Neuronal stem cell (in vitro differentiated cells): ENCODE measurements around the gene STARD13.

Experiments
- DNase-seq: peaks from one replicate; pipeline ENCODE4 v3.0.0-alpha.2; 2013; ENCODE audit warnings: low spot score
- H2AFZ ChIP-seq: one replicate; pipeline ENCODE4 v1.6.1; 2013; ENCODE audit warnings: mild to moderate bottlenecking, low read length, inconsistent platforms
- H2AK5ac ChIP-seq: 2 replicates; pipeline ENCODE4 v1.6.1; 2013; ENCODE audit warnings: low read depth, mild to moderate bottlenecking, inconsistent platforms, low read length, moderate library complexity, mixed read lengths
- H2BK120ac ChIP-seq: 2 replicates; pipeline ENCODE4 v1.6.1; 2013; ENCODE audit warnings: low read depth, mild to moderate bottlenecking, inconsistent platforms, low read length, moderate library complexity, mixed read lengths
- H2BK12ac ChIP-seq: one replicate; pipeline ENCODE4 v1.6.1; 2013; ENCODE audit warnings: low read length, inconsistent platforms
- H2BK15ac ChIP-seq: 2 replicates; pipeline ENCODE4 v1.6.1; 2013; ENCODE audit warnings: mild to moderate bottlenecking, low read length, inconsistent platforms, mixed read lengths
- H2BK5ac ChIP-seq: one replicate; pipeline ENCODE4 v1.6.1; 2013; ENCODE audit warnings: inconsistent platforms, mild to moderate bottlenecking, low read length, moderate library complexity
- H3K14ac ChIP-seq: one replicate; pipeline ENCODE4 v1.6.1; 2013; ENCODE audit warnings: low read length, inconsistent platforms
- H3K18ac ChIP-seq: 2 replicates; pipeline ENCODE4 v1.6.1; 2013; ENCODE audit warnings: low read length, inconsistent platforms
- H3K23ac ChIP-seq: 2 replicates; pipeline ENCODE4 v1.6.1; 2013; ENCODE audit warnings: low read depth, mild to moderate bottlenecking, mixed read lengths, low read length, inconsistent platforms; ENCODE audit not compliant: poor library complexity
- H3K27ac ChIP-seq: replicated peaks from 3 replicates; pipeline ENCODE4 v1.5.1; 2013; ENCODE audit warnings: low read length, inconsistent platforms
- H3K27me3 ChIP-seq, 3 experiments: 2 replicates each; pipeline ENCODE4 v1.6.1; 2013; ENCODE audit warnings: low read length in 3 of 3, mild to moderate bottlenecking in 2 of 3, inconsistent platforms in 1 of 3, low read depth in 1 of 3, mixed read lengths in 1 of 3, moderate library complexity in 1 of 3; ENCODE audit not compliant: control insufficient read depth in 3 of 3, insufficient read depth in 3 of 3
- H3K36me3 ChIP-seq, 2 donors: replicated peaks in 1 of 2; 2 replicates each; pipeline ENCODE4 v1.6.1; 2013; ENCODE audit warnings: low read length in 2 of 2; ENCODE audit not compliant: control insufficient read depth in 2 of 2, insufficient read depth in 2 of 2
- H3K4ac ChIP-seq: 2 replicates; pipeline ENCODE4 v1.6.1; 2013; ENCODE audit warnings: inconsistent platforms, mild to moderate bottlenecking, low read length, moderate library complexity
- H3K4me1 ChIP-seq, 2 donors: 1 replicate in 1 of 2; 2 replicates in 1 of 2; pipeline ENCODE4 v1.6.1; 2013; ENCODE audit warnings: low read length in 2 of 2, low read depth in 1 of 2; ENCODE audit not compliant: control insufficient read depth in 2 of 2, insufficient read depth in 1 of 2
- H3K4me2 ChIP-seq: one replicate; pipeline ENCODE4 v1.6.1; 2013; ENCODE audit warnings: mild to moderate bottlenecking, low read length, inconsistent platforms; ENCODE audit not compliant: insufficient read depth, poor library complexity, severe bottlenecking
- H3K4me3 ChIP-seq, 2 donors: 2 replicates each; pipeline ENCODE4 v1.5.1; 2013; ENCODE audit warnings: low read length in 2 of 2, mild to moderate bottlenecking in 2 of 2, inconsistent platforms in 1 of 2, moderate library complexity in 1 of 2
- H3K79me1 ChIP-seq: one replicate; pipeline ENCODE4 v1.6.1; 2013; ENCODE audit warnings: low read depth, mild to moderate bottlenecking, inconsistent platforms, low read length, moderate library complexity
- H3K9ac ChIP-seq: one replicate; pipeline ENCODE4 v1.6.1; 2013; ENCODE audit warnings: mild to moderate bottlenecking, low read depth, low read length, inconsistent platforms; ENCODE audit not compliant: poor library complexity
- H3K9me3 ChIP-seq, 2 donors: replicated peaks in 1 of 2; 2 replicates each; pipeline versions ENCODE3 to v1.6.1; 2013; ENCODE audit warnings: low read length in 2 of 2, mild to moderate bottlenecking in 2 of 2, inconsistent platforms in 1 of 2, low read depth in 1 of 2, mixed read lengths in 1 of 2, moderate library complexity in 1 of 2; ENCODE audit not compliant: control insufficient read depth in 2 of 2, insufficient read depth in 1 of 2
- H4K8ac ChIP-seq: one replicate; pipeline ENCODE4 v1.6.1; 2013; ENCODE audit warnings: low read depth, mild to moderate bottlenecking, inconsistent platforms, low read length, moderate library complexity
- H4K91ac ChIP-seq: one replicate; pipeline ENCODE4 v1.6.1; 2013; ENCODE audit warnings: low read length, low read depth, mild to moderate bottlenecking, inconsistent platforms; ENCODE audit not compliant: poor library complexity
- WGBS, 2 donors: extraction: QIAGEN DNeasy Blood & Tissue Kit; methylation state at CpG; one replicate each; pipeline ENCODE4 v1.1.7; 2013; ENCODE audit warnings: missing lambda C conversion rate in 2 of 2, mixed read lengths in 1 of 2; ENCODE audit not compliant: insufficient read length in 2 of 2, insufficient replicate concordance in 1 of 2; ENCODE audit errors: extremely low coverage in 2 of 2; 5-methylcytosine and 5-hydroxymethylcytosine counted together

STARD13 gene

GRCh38 chr13:33080972-33081590 lies 204.5 kb downstream of the STARD13 start:
- Histone ChIP-seq H3K23ac (no peak overlapping the region), H3K27me3 (no peaks in the 10 kb centered on the region), H4K8ac (no peak overlapping the region), H3K9ac (no peak overlapping the region), H4K91ac (no peak overlapping the region), H3K4me1 (peaks cover 0 to 9% of the 10 kb centered on the region in 2 donors), H3K4ac (no peak overlapping the region), H3K18ac (no peak overlapping the region), H3K79me1 (no peaks in the 10 kb centered on the region), H2BK15ac (no peak overlapping the region), H3K14ac (no peak overlapping the region), H3K9me3 (no peaks in the 10 kb centered on the region), H3K27ac (no peak overlapping the region), H3K4me2 (no peak overlapping the region), H3K36me3 (no peaks in the 10 kb centered on the region), H2AK5ac (no peak overlapping the region), H2AFZ (no peak overlapping the region), H2BK120ac (no peak overlapping the region), H2BK12ac (no peak overlapping the region), H2BK5ac (no peak overlapping the region), H3K4me3 (no peak overlapping the region)
- WGBS, 2 donors = no CpG with 5 or more reads among the region's 5 CpGs
- no peak for DNase-seq

DNA sequence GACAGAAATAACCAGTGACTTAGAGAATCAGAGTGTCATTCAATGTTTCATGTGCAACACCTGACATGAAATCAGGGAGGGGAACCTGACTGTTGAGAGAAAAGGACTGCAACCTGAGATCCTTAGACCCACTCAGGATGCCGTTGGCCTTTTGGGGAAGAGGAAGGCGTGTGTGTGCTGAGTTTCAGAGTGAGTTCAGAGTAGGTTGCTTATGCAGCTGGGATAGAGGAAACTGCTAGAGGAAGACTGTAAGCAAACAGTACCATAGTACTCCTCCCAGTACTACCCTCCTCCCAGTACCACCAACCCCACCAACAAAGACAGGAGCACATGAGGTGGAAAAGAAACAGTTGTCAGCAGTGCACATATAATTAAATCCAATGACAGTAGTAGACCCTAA lies 205.6 kb downstream of the STARD13 start:
- Histone ChIP-seq H3K9me3 (no peaks in the 10 kb centered on the region), H2BK15ac (no peak overlapping the region), H3K27me3 (no peaks in the 10 kb centered on the region), H3K9ac (no peak overlapping the region), H4K91ac (no peak overlapping the region), H3K23ac (no peak overlapping the region), H2BK120ac (no peak overlapping the region), H3K18ac (no peak overlapping the region), H3K14ac (no peak overlapping the region), H3K36me3 (no peaks in the 10 kb centered on the region), H2BK5ac (no peak overlapping the region), H3K79me1 (no peaks in the 10 kb centered on the region), H4K8ac (no peak overlapping the region), H2BK12ac (no peak overlapping the region), H3K4ac (no peak overlapping the region), H3K4me3 (no peak overlapping the region), H3K27ac (no peak overlapping the region), H3K4me1 (peaks cover 0 to 9% of the 10 kb centered on the region in 2 donors), H2AFZ (no peak overlapping the region), H3K4me2 (no peak overlapping the region), H2AK5ac (no peak overlapping the region)
- DNase-seq = no peak
- no CpG with 5 or more reads among the region's 2 CpGs for WGBS, 2 donors

- Histone ChIP-seq H3K18ac (no peak overlapping the region), H3K4me3 (no peak overlapping the region), H3K23ac (no peak overlapping the region), H2AK5ac (no peak overlapping the region), H2BK5ac (no peak overlapping the region), H2AFZ (no peak overlapping the region), H3K4ac (no peak overlapping the region), H4K8ac (no peak overlapping the region), H3K27me3 (no peaks in the 10 kb centered on the region), H4K91ac (no peak overlapping the region), H3K4me1 (peaks cover 0 to 11% of the 10 kb centered on the region in 2 donors), H3K4me2 (no peak overlapping the region), H2BK120ac (no peak overlapping the region), H2BK15ac (no peak overlapping the region), H3K79me1 (no peaks in the 10 kb centered on the region), H2BK12ac (no peak overlapping the region), H3K14ac (no peak overlapping the region), H3K36me3 (no peaks in the 10 kb centered on the region), H3K9me3 (no peaks in the 10 kb centered on the region), H3K27ac (no peak overlapping the region), H3K9ac (no peak overlapping the region)
- no CpG with 5 or more reads among the region's 3 CpGs for WGBS, 2 donors
- DNase-seq = no peak
Observed at GRCh38 chr13:33078263-33078662, 207.3 kb downstream of the STARD13 start.

DNA sequence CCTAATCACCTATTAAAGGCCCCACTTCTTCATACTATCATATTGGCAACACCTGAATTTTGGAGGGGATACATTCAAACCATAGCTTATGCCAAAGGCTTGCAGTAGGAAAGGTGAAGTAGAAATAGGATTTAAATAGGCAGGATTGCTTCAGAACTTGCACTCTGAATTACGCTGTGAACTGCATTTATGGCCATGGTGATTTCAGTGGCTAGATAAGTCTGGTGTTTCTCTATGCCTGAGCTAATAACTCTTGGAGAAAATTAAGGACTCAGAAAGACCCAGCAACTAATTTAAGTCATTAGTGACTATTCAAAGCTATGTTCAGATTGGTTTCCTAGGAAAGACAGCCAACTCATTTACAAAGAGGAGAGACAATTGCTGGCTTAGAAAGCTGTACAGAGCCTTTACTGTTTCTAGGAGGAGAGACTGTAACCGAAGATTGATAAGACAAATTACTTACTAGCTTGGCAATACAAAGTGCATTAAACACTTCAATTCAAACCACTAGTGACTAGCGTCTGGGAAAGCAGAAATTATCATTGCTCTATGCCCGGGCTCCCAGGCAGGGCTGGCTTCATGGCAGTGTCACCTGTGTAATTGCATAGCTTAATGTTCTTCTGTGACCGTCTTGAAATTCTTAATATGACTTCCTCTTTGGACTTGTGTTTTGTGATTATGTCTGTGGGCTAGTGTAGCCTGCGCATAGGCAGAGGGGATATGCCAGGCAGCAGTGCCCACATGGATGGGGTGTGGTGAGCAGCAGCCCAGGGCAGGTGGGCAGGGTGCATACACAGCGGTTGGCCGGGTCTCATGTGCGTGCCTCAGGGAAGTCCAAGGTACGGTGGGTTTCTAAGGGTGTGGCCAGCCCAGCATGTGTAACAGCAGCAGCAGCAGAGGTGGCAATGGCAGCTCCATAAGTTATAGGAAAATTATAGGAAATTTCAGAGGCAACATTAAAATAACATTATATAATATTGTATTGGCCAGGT lies 209.3 kb downstream of the STARD13 start:
- H3K4ac ChIP-seq = no peak overlapping the region
- H3K9ac ChIP-seq = no peak overlapping the region
- H3K14ac ChIP-seq = no peak overlapping the region
- no peaks in the 10 kb centered on the region for H3K27me3 ChIP-seq
- no peak overlapping the region for H4K91ac ChIP-seq
- H3K18ac ChIP-seq = peak overlapping the region; percentile 61
- no peak overlapping the region for H4K8ac ChIP-seq
- WGBS, 2 donors = no CpG with 5 or more reads among the region's 10 CpGs
- no peak overlapping the region for H2BK120ac ChIP-seq
- no peaks in the 10 kb centered on the region for H3K9me3 ChIP-seq
- H3K4me2 ChIP-seq = no peak overlapping the region
- peaks cover 3 to 9% of the 10 kb centered on the region in 2 donors for H3K4me1 ChIP-seq
- H3K23ac ChIP-seq = peak overlapping the region; percentile 85
- no peak overlapping the region for H2AFZ ChIP-seq
- no peak for DNase-seq
- no peak overlapping the region for H2BK12ac ChIP-seq
- H2BK5ac ChIP-seq = no peak overlapping the region
- no peak overlapping the region for H2BK15ac ChIP-seq
- H3K36me3 ChIP-seq = no peaks in the 10 kb centered on the region
- no peak overlapping the region for H3K27ac ChIP-seq
- no peak overlapping the region for H3K4me3 ChIP-seq
- no peaks in the 10 kb centered on the region for H3K79me1 ChIP-seq
- H2AK5ac ChIP-seq = peak overlapping the region; percentile 72
